ENCODE results near the gene HNRNPAB.
A peak's percentile ranks its signal among the peaks of the same experiment; 100 is the strongest.
"Not testable (repeated sequence)": the region's sequence is repeated elsewhere in the genome, so short reads cannot be mapped to it uniquely, and the experiment has no call there.

HNRNPAB gene

GRCh38 chr5:178246624-178247279, 42.4 kb downstream of the HNRNPAB start:
- no peak for ATAC-seq

- ATAC-seq = peak in 1 of 2 donors; percentile 7
These were observed 43.4 kb downstream of the HNRNPAB start for GRCh38 chr5:178247481-178248456.

- ATAC-seq = no peak
These were observed 44.4 kb downstream of the HNRNPAB start for GRCh38 chr5:178248750-178249149.

GRCh38 chr5:178249191-178249989, 45.1 kb downstream of the HNRNPAB start:
- ATAC-seq = peak; percentile 40 to 55

GRCh38 chr5:178250263-178250662, 45.9 kb downstream of the HNRNPAB start:
- no peak for ATAC-seq

GRCh38 chr5:178252258-178252657, 47.9 kb downstream of the HNRNPAB start:
- no peak for ATAC-seq

- ATAC-seq = not testable (repeated sequence)
These were observed 49.3 kb downstream of the HNRNPAB start for GRCh38 chr5:178253632-178254031.

GRCh38 chr5:178256746-178257145, 52.4 kb downstream of the HNRNPAB start:
- no peak for ATAC-seq

- no peak for ATAC-seq
These were observed 53.3 kb downstream of the HNRNPAB start for GRCh38 chr5:178257650-178258049.

GRCh38 chr5:178259623-178260536, 55.5 kb downstream of the HNRNPAB start:
- ATAC-seq = no peak

Data from activated CD4-positive, CD25-positive, alpha-beta regulatory T cell treated with anti-CD3 and anti-CD28 coated beads, Interleukin-2, amount 50 U/mL, for 24 hours (primary cell).